ENCODE data around the gene ELOVL6. TPM values are rescaled to one million over a fixed set of nuclear protein-coding genes. Genes with fewer than 3 reads are reported as not detected.

The ELOVL6 gene
- total RNA-seq, 1 donor from 2014 or later: 25.5 TPM

DNA sequence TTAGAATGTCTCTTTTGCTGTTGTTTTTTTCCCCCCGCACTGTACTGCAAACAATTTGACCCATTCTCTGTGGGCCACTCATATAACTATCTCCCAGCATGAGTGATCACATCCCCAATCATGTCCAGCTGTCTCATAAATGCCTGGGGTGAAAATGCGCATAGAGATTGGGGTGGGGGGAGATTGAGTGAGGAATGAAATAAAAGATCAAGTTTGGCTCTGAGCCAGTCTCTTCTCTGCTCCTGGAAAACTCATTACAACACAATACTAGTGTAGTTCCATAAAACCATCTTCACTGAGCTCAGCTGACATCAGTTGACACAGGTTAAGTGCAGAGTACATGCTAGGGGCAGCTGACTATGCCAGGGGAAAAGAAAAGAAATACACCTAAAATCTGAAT lies 188.9 kb downstream of the ELOVL6 start:
- no peak for TF ChIP-seq CTCF (IDR thresholded peaks at IDR 0.05; ENCODE audit: insufficient read depth, low read depth, low read length)
- TF ChIP-seq EZH2 (IDR thresholded peaks at IDR 0.05; ENCODE audit: insufficient read depth, low read length): no peak
- no peak for DNase-seq (ENCODE audit: low read depth)
- H3K27ac ChIP-seq (ENCODE audit: low read depth, low read length): no peak overlapping the region
- Mint-ChIP-seq H3K36me3 (ENCODE audit: low read depth, unreplicated experiment) (peaks cover 9% of the 10 kb centered on the region), H3K9me3 (ENCODE audit: unreplicated experiment) (peaks cover 1% of the 10 kb centered on the region), H3K4me3 (ENCODE audit: unreplicated experiment) (no peak overlapping the region), H3K27ac (ENCODE audit: unreplicated experiment) (no peak overlapping the region), H3K4me1 (ENCODE audit: low read depth, unreplicated experiment) (no peaks in the 10 kb centered on the region), H3K27me3 (ENCODE audit: low read depth, unreplicated experiment) (no peaks in the 10 kb centered on the region)
- no peak overlapping the region for H3K4me2 ChIP-seq (ENCODE audit: low read length)
- H4K20me1 ChIP-seq (ENCODE audit: insufficient read depth, low read length): no peaks in the 10 kb centered on the region
- H3K9me3 ChIP-seq (ENCODE audit: insufficient read depth, low read depth, low read length): no peaks in the 10 kb centered on the region
- no peaks in the 10 kb centered on the region for H3K79me2 ChIP-seq (ENCODE audit: insufficient read depth, low read length)
- no peak overlapping the region for H3K9ac ChIP-seq (ENCODE audit: low read length)
- H3K4me1 ChIP-seq (ENCODE audit: insufficient read depth, low read length): no peaks in the 10 kb centered on the region
- H2AFZ ChIP-seq (ENCODE audit: low read depth, low read length): no peak overlapping the region
- no peak for FAIRE-seq
- H3K36me3 ChIP-seq (ENCODE audit: insufficient read depth, low read length): no peaks in the 10 kb centered on the region
- no peaks in the 10 kb centered on the region for H3K27me3 ChIP-seq (ENCODE audit: insufficient read depth, low read length)
- H3K4me3 ChIP-seq (ENCODE audit: insufficient read depth, low read depth, low read length): no peak overlapping the region

- Mint-ChIP-seq H3K4me1 (ENCODE audit: low read depth, unreplicated experiment) (no peaks in the 10 kb centered on the region), H3K4me3 (ENCODE audit: unreplicated experiment) (no peak overlapping the region), H3K9me3 (ENCODE audit: unreplicated experiment) (no peaks in the 10 kb centered on the region), H3K27me3 (ENCODE audit: low read depth, unreplicated experiment) (no peaks in the 10 kb centered on the region), H3K36me3 (ENCODE audit: low read depth, unreplicated experiment) (peaks cover 9% of the 10 kb centered on the region), H3K27ac (ENCODE audit: unreplicated experiment) (no peak overlapping the region)
- Histone ChIP-seq H3K36me3 (ENCODE audit: insufficient read depth, low read length) (no peaks in the 10 kb centered on the region), H3K79me2 (ENCODE audit: insufficient read depth, low read length) (no peaks in the 10 kb centered on the region), H3K27ac (ENCODE audit: low read depth, low read length) (no peak overlapping the region), H3K9me3 (ENCODE audit: insufficient read depth, low read depth, low read length) (no peaks in the 10 kb centered on the region), H3K27me3 (ENCODE audit: insufficient read depth, low read length) (no peaks in the 10 kb centered on the region), H3K9ac (ENCODE audit: low read length) (no peak overlapping the region), H3K4me2 (ENCODE audit: low read length) (no peak overlapping the region), H3K4me1 (ENCODE audit: insufficient read depth, low read length) (no peaks in the 10 kb centered on the region), H3K4me3 (ENCODE audit: insufficient read depth, low read depth, low read length) (no peak overlapping the region), H2AFZ (ENCODE audit: low read depth, low read length) (no peak overlapping the region), H4K20me1 (ENCODE audit: insufficient read depth, low read length) (no peaks in the 10 kb centered on the region)
- no peak for TF ChIP-seq EZH2 (IDR thresholded peaks at IDR 0.05; ENCODE audit: insufficient read depth, low read length)
- no peak for TF ChIP-seq CTCF (IDR thresholded peaks at IDR 0.05; ENCODE audit: insufficient read depth, low read depth, low read length)
- FAIRE-seq (no peak), DNase-seq (ENCODE audit: low read depth) (no peak)
These were observed 189.9 kb downstream of the ELOVL6 start for GRCh38 chr4:110008540-110008939.

- Histone ChIP-seq H3K79me2 (ENCODE audit: insufficient read depth, low read length) (no peaks in the 10 kb centered on the region), H4K20me1 (ENCODE audit: insufficient read depth, low read length) (no peaks in the 10 kb centered on the region), H3K27me3 (ENCODE audit: insufficient read depth, low read length) (no peaks in the 10 kb centered on the region), H3K4me1 (ENCODE audit: insufficient read depth, low read length) (no peaks in the 10 kb centered on the region), H3K4me3 (ENCODE audit: insufficient read depth, low read depth, low read length) (no peak overlapping the region), H3K27ac (ENCODE audit: low read depth, low read length) (no peak overlapping the region), H3K9ac (ENCODE audit: low read length) (no peak overlapping the region), H3K9me3 (ENCODE audit: insufficient read depth, low read depth, low read length) (no peaks in the 10 kb centered on the region), H3K36me3 (ENCODE audit: insufficient read depth, low read length) (no peaks in the 10 kb centered on the region), H2AFZ (ENCODE audit: low read depth, low read length) (no peak overlapping the region), H3K4me2 (ENCODE audit: low read length) (no peak overlapping the region)
- no peak overlapping the region for H3K27ac Mint-ChIP-seq (ENCODE audit: unreplicated experiment)
- DNase-seq (ENCODE audit: low read depth): no peak
- H3K4me3 Mint-ChIP-seq (ENCODE audit: unreplicated experiment): no peak overlapping the region
- no peaks in the 10 kb centered on the region for H3K9me3 Mint-ChIP-seq (ENCODE audit: unreplicated experiment)
- peaks cover 9% of the 10 kb centered on the region for H3K36me3 Mint-ChIP-seq (ENCODE audit: low read depth, unreplicated experiment)
- TF ChIP-seq CTCF (IDR thresholded peaks at IDR 0.05; ENCODE audit: insufficient read depth, low read depth, low read length): no peak
- no peak for TF ChIP-seq EZH2 (IDR thresholded peaks at IDR 0.05; ENCODE audit: insufficient read depth, low read length)
- FAIRE-seq: no peak
- H3K27me3 Mint-ChIP-seq (ENCODE audit: low read depth, unreplicated experiment): no peaks in the 10 kb centered on the region
- H3K4me1 Mint-ChIP-seq (ENCODE audit: low read depth, unreplicated experiment): no peaks in the 10 kb centered on the region
These were observed 191.2 kb downstream of the ELOVL6 start for GRCh38 chr4:110007217-110007616.
